HG03108 (cell line): ENCODE results near the gene TMEM185B.
"Not testable (repeated sequence)": the region's sequence is repeated elsewhere in the genome, so short reads cannot be mapped to it uniquely, and the experiment has no call there.

Source experiments
- ATAC-seq: cut with Tn5 transposase; IDR thresholded peaks from one replicate; pipeline ENCODE4 v1.9.1; 2021; ENCODE audit warnings: moderate library complexity; ENCODE audit not compliant: unreplicated experiment

Gene TMEM185B

DNA sequence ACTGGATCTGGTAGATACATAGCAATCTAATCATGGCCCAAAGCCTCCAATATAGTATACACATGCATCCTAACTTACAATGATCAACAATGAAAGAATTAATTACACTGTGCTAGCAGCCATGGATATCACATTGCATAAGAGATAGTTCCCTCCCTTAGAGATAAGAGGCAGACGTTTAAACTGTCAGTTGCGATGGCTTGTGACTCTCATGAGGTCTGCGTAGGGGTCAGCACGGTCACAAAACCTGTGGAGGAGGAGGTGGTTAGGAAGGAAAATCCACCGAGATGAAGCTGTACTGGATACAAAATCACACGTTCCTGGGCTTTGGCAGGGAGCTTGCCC lies 28.7 kb upstream of the TMEM185B start:
- ATAC-seq, result no peak

DNA sequence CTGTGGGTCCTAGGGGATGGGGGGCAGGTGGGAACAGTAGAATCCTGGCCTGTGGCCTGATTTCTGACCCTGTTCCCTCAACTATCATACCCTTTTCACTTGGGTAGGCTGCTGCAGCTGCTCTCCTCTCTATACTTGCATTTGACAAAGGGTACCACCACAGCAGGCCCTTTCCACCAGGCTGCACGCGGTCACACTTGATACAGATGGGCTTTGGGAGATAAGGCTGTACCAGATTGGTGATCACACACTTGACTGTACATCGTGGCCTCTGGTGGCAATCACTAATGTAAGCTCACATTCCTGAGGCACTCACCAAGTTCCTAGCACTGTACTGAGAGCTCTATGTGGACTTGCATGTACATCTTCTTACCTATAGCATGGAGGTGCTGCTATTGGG lies 27.9 kb upstream of the TMEM185B start:
- ATAC-seq, result no peak

DNA sequence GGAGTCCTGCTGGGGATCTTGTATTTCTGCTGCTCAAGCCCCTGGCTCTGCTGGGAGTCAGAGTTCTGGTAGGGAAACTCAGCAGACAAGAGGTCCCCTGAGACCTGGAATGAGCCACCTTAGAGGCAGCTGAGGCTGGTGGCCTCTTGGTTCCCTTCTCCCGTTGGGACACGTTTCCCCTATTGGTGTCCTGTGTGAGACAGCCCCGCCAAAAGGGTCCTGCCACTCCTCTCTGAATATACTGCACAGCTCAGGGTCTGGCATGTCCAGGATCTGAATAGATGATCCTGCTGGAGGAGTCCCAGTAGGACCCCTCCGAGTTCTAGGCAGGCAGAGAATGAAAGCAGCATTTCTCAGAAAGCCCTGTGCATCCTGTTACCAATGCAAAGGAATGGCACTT lies 27.4 kb upstream of the TMEM185B start:
- ATAC-seq, result no peak

DNA sequence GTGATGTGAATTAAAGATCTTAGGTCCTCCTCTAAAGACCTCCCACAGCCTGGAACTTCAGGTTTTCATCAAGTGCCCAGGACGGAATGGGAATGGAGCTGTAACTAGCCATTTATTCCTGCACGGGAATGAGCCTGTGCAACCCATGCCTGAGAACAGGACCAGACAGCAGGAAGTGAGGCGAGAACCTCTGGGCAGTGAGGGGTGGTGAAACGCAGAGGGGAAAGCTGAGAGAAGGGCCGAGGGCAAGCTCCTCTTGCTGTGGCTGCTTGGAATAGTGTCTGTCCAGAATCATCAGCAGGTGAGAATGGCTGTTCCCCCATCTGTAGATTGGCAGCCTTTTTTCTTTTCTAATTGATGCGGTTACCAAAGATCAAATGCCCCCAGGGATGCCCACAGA lies 24.7 kb upstream of the TMEM185B start:
- no peak for ATAC-seq

DNA sequence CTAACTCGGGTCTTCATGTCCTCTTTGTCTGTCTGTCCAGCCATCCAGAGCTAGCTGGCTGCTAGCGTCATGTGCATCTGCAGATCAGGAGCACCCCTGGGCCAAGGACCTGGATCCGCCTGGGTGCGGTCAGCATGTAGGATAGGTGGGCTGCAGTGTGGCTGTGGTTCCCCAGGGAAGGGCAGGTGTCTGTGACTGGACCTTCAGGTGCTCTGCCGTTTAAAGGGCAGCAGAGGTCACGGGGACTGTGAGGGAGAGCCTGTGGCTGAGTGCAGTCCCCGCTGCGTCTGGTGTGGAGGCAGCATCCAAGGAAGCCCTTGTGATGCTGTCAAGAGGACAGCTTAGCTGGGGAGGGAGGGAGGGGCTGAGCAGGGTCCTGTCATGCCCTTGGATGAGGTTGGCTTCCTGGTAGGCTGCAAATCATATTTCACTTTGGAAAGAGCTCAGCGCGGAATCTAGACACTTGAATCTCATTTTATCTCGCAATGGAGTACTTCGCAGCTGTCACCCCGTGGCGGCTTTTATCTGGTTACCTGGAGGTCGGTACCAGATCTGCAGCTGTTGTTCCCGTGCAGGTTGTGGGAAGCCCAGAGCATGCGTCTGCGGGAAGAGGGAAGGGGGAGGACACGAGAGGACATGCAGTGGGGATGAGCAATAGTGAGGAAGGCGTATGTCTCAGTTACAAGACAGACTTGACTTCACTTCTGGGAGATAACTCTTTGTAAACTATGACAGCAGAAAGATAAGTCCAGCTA lies 23.5 kb upstream of the TMEM185B start:
- ATAC-seq, result no peak

DNA sequence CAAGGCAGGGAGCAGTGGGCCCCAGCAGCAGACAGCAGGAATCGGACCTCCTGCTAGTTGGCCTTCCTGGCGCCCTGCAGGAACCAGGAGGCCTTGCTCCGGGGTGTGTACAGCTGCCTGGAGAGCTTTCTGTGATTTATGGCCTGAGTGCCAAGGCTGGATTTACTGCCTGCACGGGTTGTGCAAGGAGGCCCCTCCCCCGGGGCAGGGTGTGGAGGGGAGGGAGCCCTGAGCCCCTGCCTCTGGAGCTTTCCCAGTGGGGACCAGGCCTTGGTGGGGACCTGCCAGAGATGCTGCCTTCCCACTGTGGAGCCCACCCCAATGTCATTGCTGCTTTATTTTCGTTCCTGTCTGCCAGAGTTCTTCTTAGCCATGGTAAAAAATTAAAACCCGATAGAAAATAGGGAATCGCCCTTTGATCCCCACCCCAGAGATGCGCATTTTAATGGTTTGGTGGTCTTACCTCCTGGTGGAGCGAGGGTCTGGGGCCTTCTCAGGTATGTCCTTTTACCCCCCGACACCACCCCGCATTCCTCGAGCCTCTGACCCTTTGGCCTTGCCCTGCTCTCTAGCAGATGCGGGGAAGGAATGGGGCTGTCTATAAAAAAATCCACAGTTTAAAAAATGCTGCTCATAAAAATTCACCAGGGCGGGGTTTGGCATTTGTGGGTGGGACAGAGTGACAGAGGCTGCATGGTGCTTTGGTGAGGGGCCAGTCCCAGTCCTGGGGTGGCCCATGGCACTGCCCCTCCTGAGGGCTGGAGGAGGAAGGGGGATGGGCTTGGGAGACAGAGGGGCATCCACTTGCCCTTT lies 22.5 kb upstream of the TMEM185B start:
- ATAC-seq, result no peak

DNA sequence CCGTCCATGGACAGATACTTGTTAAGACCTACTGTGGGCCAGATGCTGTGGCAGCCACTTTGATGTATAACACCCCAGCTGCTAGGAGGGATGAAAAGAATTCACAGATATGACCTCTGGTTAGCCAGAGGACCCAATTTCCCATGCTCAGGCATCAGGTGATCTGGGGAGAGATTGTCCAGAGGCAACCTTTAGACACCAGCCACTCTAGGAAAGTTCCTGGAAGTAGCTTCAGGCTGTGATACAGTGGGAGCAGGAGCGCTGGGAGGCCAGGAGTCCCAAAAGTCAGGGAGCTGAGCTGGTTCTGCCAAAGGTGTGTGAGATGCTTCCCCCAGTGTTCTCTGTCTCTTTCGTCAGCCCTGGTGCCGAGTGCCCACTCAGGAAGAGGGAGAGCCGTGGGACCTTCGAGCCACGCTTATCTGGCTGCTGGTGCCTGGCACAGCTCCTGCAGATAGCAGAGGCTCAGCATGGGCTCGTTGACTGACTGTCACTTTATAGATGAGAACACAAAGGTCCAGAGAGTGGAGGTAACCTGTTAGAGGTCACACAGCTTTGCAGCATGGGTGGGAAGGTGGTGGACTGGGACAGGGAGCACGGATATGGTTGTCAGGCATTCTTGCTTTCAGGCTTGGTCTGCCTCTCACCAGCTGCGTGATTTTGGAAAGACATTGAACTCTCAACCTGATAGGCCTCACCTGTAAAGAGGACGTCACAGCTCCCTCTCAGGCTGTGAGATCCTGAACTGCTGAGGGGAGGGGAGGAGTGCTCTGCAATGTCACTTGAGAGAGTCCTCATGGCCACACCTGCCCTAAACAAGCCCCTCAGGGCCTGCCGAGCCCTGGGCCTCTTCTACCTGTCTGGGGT lies 21.7 kb upstream of the TMEM185B start:
- ATAC-seq, result no peak

DNA sequence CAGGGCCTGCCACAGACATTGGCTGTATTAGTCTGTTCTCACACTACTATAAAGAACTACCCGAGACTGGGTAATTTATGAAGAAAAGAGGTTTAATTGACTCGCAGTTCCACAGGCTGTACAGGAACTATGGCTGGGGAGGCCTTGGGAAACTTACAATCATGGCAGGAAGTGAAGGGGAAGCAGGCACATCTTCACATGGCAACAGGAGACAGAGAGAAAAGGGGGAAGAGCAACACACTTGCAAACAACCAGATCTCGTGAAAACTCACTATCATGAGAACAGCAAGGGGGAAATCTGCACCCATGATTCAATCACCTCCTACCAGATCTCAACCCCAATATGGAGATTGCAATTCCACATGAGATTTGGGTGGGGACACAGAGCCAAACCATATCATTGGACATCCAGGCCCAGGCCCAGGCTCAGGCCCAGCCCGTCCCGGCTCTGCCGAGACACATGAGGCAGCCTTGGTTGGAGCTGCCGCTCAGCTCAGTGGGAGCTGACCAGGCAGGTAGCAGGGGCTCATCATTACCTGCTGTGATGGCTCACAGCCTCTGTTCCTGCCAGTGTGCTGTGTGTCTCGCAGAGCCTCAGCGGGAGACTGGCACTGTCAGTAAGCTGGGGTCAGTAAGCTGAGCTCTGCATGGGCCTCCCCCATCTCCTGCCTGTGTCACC lies 20.8 kb upstream of the TMEM185B start:
- ATAC-seq, result no peak

DNA sequence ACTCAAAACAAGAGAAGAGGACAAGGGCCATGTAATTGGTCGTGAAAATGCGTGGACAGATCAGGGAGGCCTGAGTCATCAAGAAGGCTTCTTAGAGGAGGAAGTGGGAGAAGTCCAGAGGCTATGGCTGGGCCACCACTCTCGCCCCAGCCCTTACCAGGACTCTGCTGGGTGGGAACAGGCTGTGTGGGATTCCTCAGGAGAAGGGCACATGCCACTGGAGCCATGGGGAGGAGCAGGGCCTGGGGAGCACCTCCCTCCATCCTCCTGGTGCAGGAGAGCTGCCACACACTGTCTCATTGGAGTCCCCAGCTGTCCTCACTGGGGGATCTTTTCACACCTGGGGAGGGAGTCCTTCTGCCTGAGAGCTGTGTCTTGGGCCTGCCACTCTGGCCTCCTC lies 20.0 kb upstream of the TMEM185B start:
- no peak for ATAC-seq

DNA sequence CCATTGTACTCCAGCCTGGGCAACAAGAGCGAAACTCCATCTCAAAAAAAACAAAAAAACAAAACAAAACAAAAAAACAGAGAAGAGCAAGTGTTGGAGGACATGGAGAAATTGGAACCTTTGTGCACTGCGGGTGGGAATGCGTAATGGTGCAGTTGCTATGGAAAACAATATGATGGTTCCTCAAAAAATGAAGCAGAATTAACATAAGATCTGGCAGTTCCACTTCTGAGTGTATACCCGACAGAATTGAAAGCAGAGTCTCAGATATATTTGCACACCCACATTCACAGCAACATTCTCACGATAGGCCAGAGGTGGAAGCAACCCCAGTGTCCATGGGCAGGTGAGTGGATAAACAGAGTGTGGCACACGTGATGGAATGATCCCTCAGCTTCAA lies 18.5 kb upstream of the TMEM185B start:
- no peak for ATAC-seq

DNA sequence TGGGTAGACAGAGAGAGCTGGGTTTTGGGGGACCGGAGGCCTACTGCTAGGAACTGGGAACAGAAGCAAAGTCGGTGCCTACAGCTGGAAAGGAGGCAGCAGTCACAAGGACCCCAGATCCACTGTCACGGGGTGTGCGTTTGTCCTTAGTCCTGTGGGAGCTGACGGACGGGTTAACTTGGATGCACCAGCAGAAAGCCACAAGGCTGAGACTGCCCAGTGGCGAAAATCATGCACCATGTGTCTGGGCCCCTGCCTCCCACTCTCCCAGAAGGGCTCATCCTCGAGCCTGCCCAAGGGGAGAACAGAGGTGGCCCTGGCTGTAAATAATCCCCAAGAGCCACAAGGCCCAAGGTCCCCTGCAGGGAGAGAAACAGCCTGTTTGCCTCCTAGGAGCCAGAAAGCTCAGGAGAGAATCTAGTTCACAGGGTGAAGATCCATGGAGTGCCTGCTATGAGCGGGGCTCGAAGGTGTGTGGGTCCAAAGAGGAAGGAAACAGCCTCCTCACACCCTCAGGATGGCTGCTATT lies 17.8 kb upstream of the TMEM185B start:
- no peak for ATAC-seq

DNA sequence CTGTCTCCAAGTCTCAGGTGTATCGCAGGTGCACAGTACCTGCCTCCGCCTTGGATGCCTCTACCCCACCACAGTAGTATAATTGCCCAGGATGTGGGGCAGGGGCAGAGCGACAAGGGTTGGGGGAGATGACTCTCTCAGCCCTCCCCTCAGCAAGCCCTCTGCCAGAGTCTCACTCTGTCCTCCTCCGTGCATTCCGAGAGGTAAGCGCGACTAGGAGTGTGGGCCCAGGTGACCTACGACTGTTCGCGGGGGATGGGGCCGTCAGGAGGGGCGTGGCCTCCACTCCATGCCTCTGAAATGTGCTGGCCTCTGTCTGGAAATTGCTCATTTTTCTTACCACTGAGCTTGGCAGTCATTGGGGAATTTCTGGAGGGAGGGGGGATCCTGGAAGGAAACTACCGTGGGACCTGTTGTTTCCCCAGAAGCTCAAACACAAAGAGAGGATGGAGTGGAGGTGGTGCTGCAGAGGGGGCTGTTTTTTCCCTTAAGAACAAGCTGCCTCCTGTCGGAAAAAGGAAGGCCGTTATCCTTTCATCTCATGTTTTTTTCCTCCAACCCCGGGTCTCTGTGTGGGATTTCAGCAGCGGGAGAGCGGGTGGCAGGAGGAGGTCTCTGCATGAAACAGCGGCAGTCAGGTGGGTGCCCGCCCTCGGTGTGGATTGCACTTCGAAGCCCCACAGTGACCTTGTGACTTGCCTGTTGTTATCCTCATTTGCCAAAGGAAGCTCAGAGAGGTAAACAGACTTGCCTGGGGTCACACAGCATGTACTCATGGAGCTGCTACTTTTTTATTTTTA lies 16.5 kb upstream of the TMEM185B start:
- no peak for ATAC-seq

DNA sequence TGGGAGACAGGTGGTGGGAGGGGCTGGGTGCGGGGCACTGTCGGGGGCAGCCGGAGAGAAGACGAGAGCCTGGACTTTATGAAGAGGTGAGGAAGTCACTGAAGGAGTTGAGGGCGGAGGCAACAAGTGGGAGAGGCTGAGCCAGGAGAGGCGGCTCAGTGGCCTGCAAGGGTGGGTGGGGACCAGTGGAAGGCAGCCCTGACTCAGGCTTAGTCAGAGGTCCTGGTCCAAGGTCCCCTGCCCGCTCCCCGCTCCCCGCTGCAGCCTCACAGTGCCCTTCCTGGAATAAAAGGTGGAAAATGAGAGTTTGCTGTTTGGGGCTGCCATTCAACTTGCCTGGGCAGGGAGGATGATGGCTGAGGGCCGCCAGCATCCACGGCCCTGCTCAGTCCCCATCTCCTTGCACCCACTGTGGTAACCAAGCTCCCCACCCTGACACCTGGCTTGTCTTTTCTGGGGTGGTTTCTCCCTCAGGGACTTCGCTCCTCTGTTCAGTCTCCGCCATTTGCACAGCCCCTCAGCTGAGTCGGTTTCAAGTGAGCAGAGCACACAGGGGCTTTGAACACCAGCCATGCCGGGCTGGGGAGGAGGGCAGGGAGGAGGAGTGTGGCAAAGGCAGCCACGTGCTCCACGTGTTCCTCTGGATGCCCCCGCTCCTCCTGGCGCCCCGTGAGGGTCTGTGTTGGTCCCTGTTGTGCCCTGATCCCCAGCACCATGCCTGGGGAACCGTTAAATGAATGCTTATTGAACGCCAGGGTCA lies 15.7 kb upstream of the TMEM185B start:
- ATAC-seq, result no peak

DNA sequence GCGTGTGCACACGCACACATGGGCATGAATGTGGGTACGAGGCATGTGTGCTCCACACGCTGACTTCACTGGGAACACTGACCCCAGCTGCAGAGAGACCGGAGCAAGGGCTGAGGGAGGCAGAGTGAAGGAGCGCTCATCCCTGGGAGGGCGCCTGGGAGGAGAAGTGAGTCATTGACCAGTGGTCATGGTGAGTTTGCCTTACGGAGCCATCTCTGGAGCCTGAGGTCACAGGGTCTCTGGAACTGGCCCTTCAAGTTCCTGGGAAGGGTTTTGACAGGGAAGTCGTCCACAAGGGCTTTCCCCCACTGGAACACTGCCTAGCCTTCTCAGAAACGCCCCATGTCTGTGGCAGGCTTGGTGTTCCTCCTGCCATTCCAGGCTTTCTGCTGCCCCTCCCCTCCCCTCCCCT lies 14.3 kb upstream of the TMEM185B start:
- ATAC-seq, result no peak

DNA sequence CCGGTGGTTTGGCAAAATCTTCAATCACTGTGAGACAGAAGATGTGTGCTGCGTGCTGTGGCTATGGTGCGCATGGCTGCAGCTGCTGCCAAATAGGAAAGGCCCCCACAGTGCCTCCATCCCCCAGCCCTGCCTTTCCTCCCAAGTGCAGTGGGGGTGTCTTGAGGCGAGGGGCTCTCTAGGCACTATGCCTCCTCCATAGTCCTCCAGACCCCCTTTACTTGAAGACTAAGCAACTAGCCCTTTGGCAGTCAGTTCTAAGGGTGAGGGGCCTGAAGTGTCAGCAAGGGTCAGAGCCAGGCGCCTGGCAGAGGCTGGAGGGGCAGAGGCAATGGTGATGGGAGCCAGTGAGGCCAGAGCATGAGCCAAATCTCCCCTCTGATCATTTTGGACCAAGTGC lies 13.6 kb upstream of the TMEM185B start:
- no peak for ATAC-seq

DNA sequence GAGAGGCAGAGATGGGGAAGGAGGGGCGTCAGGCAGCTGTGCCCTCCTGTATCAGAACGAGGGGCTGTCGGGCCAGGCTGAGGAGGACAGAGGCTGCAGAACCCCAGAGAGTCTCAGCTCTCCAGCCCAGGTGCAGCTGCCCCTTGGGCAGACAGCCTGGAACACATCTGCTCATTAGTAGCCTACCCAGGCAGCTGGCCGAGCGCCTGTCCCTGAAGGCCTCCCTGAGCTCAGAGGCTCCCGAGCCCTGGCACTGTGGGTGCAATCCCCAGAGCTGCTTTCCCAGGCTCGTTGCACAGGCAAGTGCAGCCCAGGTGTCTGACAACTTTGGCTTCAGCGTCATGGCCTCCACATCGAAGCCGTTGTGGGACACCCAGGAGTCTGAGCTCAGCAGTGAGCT lies 13.1 kb upstream of the TMEM185B start:
- no peak for ATAC-seq

DNA sequence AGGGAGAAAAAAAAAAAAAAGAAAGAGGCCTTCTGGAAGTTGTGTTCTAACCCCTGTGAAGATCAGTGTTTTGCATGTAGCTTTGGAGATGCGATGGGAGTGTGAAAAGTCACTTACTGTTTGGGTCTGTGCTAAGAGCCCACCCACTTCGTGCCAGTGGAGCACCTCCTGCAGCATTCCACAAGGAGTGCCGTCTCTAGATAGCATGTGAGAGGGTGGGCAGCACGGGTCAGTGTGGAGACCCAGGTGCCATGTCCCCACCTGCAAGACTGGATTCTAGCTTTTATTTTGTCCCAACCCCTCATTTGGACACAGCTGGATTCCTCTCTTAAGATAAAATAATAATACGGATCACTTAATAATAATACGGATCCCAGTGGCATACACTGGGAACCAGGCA lies 12.5 kb upstream of the TMEM185B start:
- ATAC-seq, result no peak

DNA sequence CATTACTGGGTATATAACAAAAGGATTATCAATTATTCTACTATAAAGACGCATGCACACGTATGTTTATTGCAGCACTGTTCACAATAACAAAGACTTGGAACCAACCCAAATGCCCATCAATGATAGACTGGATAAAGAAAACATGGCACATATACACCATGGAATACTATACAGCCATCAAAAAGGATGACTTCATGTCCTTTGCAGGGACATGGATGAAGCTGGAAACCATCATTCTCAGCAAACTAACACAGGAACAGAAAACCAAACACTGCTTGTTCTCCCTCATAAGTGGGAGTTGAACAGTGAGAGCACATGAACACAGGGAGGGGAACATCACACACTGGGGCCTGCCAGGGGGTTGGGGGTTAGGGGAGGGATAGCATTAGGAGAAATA lies 12.0 kb upstream of the TMEM185B start:
- not testable (repeated sequence) for ATAC-seq

DNA sequence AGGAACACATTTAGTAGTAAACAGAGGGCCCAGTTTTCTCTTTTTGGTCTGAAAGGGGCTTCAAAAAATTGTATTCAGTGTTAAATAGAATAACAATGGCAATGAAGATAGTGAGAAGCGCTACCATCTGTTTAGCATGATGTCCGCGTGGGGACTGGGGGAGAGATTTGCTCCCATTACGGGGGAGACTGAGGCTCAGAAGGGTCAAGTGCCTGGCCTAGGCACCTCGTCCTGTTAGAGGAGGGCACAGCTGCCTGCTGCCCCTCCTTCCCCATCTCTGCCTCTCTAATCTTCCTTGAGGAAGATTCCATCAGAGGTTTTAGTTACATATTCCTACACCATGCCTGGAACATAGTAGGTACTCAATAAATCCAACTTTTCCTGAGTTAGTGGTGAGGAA lies 10.1 kb upstream of the TMEM185B start:
- no peak for ATAC-seq
